T-helper 2 cell treated with Interferon-gamma antibody and Interleukin-4, amounts not matched to agents 5 μg/mL and 100 μg/mL, for 36 hours (primary cell): ENCODE data around the gene EDA.

Experiments used
- DNase-seq: peaks from one replicate; pipeline ENCODE4 v3.0.0; 2021; ENCODE audit warnings: low spot score
- H3K27ac Mint-ChIP-seq: one replicate; pipeline ENCODE4 v1.8.0; 2021; ENCODE audit warnings: mild to moderate bottlenecking, mixed read lengths
- H3K27me3 Mint-ChIP-seq: one replicate; pipeline ENCODE4 v1.8.0; 2021; ENCODE audit warnings: low read depth, mixed read lengths
- H3K36me3 Mint-ChIP-seq: one replicate; pipeline ENCODE4 v1.8.0; 2021; ENCODE audit warnings: low read depth, mixed read lengths
- H3K4me1 Mint-ChIP-seq: one replicate; pipeline ENCODE4 v1.8.0; 2021; ENCODE audit warnings: low read depth, mixed read lengths
- H3K4me3 Mint-ChIP-seq: one replicate; pipeline ENCODE4 v1.8.0; 2022; ENCODE audit warnings: mild to moderate bottlenecking, moderate library complexity, mixed read lengths
- H3K9me3 Mint-ChIP-seq: one replicate; pipeline ENCODE4 v1.8.0; 2021; ENCODE audit warnings: mixed read lengths

Gene EDA

GRCh38 chrX:69615779-69616456, at the start of gene EDA:
EDA (plus strand) TSS chrX:69616113.
- DNase-seq: peak; percentile 75
- no peaks in the 10 kb centered on the region for H3K9me3 Mint-ChIP-seq
- H3K4me1 Mint-ChIP-seq: peaks cover 3% of the 10 kb centered on the region
- H3K27me3 Mint-ChIP-seq: peaks cover 24% of the 10 kb centered on the region
- no peak within 1 kb of the TSS for H3K27ac Mint-ChIP-seq
- no peaks in the 10 kb centered on the region for H3K36me3 Mint-ChIP-seq
- peak within 1 kb of the TSS; percentile 80 for H3K4me3 Mint-ChIP-seq

- Mint-ChIP-seq H3K4me3 (no peak overlapping the region), H3K9me3 (no peaks in the 10 kb centered on the region), H3K36me3 (no peaks in the 10 kb centered on the region)
These were observed 47.1 kb upstream of the EDA start for GRCh38 chrX:69568828-69569227.

GRCh38 chrX:69597399-69597798, 18.5 kb upstream of the EDA start:
- no peak for DNase-seq
- Mint-ChIP-seq H3K4me3 (no peak overlapping the region), H3K4me1 (no peaks in the 10 kb centered on the region), H3K36me3 (no peaks in the 10 kb centered on the region), H3K27ac (no peak overlapping the region), H3K9me3 (no peaks in the 10 kb centered on the region), H3K27me3 (no peaks in the 10 kb centered on the region)

More at GRCh38 chrX:69568828-69569227, 47.1 kb upstream of the EDA start:
- DNase-seq: no peak
- Mint-ChIP-seq H3K27ac (no peak overlapping the region), H3K27me3 (no peaks in the 10 kb centered on the region), H3K4me1 (no peaks in the 10 kb centered on the region)

- H3K4me3 Mint-ChIP-seq: no peak overlapping the region
- no peaks in the 10 kb centered on the region for H3K27me3 Mint-ChIP-seq
- H3K36me3 Mint-ChIP-seq: no peaks in the 10 kb centered on the region
- H3K4me1 Mint-ChIP-seq: no peaks in the 10 kb centered on the region
- no peak for DNase-seq
- no peaks in the 10 kb centered on the region for H3K9me3 Mint-ChIP-seq
- no peak overlapping the region for H3K27ac Mint-ChIP-seq
These were observed 15.7 kb upstream of the EDA start for GRCh38 chrX:69600182-69600581.

- H3K4me1 Mint-ChIP-seq: no peaks in the 10 kb centered on the region
These were observed 12.2 kb upstream of the EDA start for GRCh38 chrX:69603566-69604194.

GRCh38 chrX:69605521-69605920, 10.4 kb upstream of the EDA start:
- no peaks in the 10 kb centered on the region for H3K9me3 Mint-ChIP-seq
- H3K4me1 Mint-ChIP-seq: no peaks in the 10 kb centered on the region
- DNase-seq: no peak
- no peak overlapping the region for H3K27ac Mint-ChIP-seq
- H3K36me3 Mint-ChIP-seq: no peaks in the 10 kb centered on the region
- H3K4me3 Mint-ChIP-seq: no peak overlapping the region
- H3K27me3 Mint-ChIP-seq: no peaks in the 10 kb centered on the region

More at GRCh38 chrX:69603566-69604194, 12.2 kb upstream of the EDA start:
- Mint-ChIP-seq H3K9me3 (no peaks in the 10 kb centered on the region), H3K36me3 (no peaks in the 10 kb centered on the region), H3K4me3 (no peak overlapping the region), H3K27ac (no peak overlapping the region), H3K27me3 (no peaks in the 10 kb centered on the region)
- no peak for DNase-seq

GRCh38 chrX:69607616-69608015, 8.3 kb upstream of the EDA start:
- Mint-ChIP-seq H3K27me3 (no peaks in the 10 kb centered on the region), H3K4me1 (no peaks in the 10 kb centered on the region), H3K36me3 (no peaks in the 10 kb centered on the region), H3K27ac (no peak overlapping the region), H3K4me3 (no peak overlapping the region), H3K9me3 (no peaks in the 10 kb centered on the region)
- DNase-seq: no peak

GRCh38 chrX:69613946-69614345, 2.0 kb upstream of the EDA start:
- DNase-seq: no peak
- no peaks in the 10 kb centered on the region for H3K9me3 Mint-ChIP-seq
- H3K36me3 Mint-ChIP-seq: no peaks in the 10 kb centered on the region
- H3K27me3 Mint-ChIP-seq: peaks cover 24% of the 10 kb centered on the region
- no peak overlapping the region for H3K4me3 Mint-ChIP-seq
- peaks cover 3% of the 10 kb centered on the region for H3K4me1 Mint-ChIP-seq
- no peak overlapping the region for H3K27ac Mint-ChIP-seq

GRCh38 chrX:69614886-69615285, 1.0 kb upstream of the EDA start:
- H3K27me3 Mint-ChIP-seq: peaks cover 24% of the 10 kb centered on the region
- H3K27ac Mint-ChIP-seq: no peak overlapping the region
- H3K4me3 Mint-ChIP-seq: no peak overlapping the region
- DNase-seq: no peak
- H3K36me3 Mint-ChIP-seq: no peaks in the 10 kb centered on the region
- H3K9me3 Mint-ChIP-seq: no peaks in the 10 kb centered on the region
- peaks cover 3% of the 10 kb centered on the region for H3K4me1 Mint-ChIP-seq

- H3K27me3 Mint-ChIP-seq: peaks cover 24% of the 10 kb centered on the region
- H3K9me3 Mint-ChIP-seq: no peaks in the 10 kb centered on the region
- H3K4me1 Mint-ChIP-seq: peaks cover 3% of the 10 kb centered on the region
- no peak overlapping the region for H3K27ac Mint-ChIP-seq
- H3K4me3 Mint-ChIP-seq: peak overlapping the region; percentile 63
- no peak for DNase-seq
- no peaks in the 10 kb centered on the region for H3K36me3 Mint-ChIP-seq
These were observed 571 bp upstream of the EDA start for GRCh38 chrX:69615342-69615741.

GRCh38 chrX:69616457-69617203, 717 bp downstream of the EDA start:
- no peak for DNase-seq
- Mint-ChIP-seq H3K4me1 (peaks cover 3% of the 10 kb centered on the region), H3K9me3 (no peaks in the 10 kb centered on the region), H3K27ac (no peak overlapping the region), H3K36me3 (no peaks in the 10 kb centered on the region), H3K4me3 (peak overlapping the region; percentile 80), H3K27me3 (peaks cover 24% of the 10 kb centered on the region)

- Mint-ChIP-seq H3K27me3 (peaks cover 19% of the 10 kb centered on the region), H3K36me3 (no peaks in the 10 kb centered on the region), H3K9me3 (no peaks in the 10 kb centered on the region), H3K27ac (no peak overlapping the region), H3K4me3 (no peak overlapping the region), H3K4me1 (peaks cover 3% of the 10 kb centered on the region)
- no peak for DNase-seq
These were observed 2.9 kb downstream of the EDA start for GRCh38 chrX:69618803-69619202.

- DNase-seq: no peak
- no peak overlapping the region for H3K27ac Mint-ChIP-seq
- H3K4me3 Mint-ChIP-seq: no peak overlapping the region
- H3K4me1 Mint-ChIP-seq: peaks cover 3% of the 10 kb centered on the region
- no peaks in the 10 kb centered on the region for H3K9me3 Mint-ChIP-seq
- H3K36me3 Mint-ChIP-seq: no peaks in the 10 kb centered on the region
- H3K27me3 Mint-ChIP-seq: no peaks in the 10 kb centered on the region
These were observed 10.2 kb downstream of the EDA start for GRCh38 chrX:69626129-69626528.

- no peak overlapping the region for H3K27ac Mint-ChIP-seq
- no peaks in the 10 kb centered on the region for H3K9me3 Mint-ChIP-seq
- no peak overlapping the region for H3K4me3 Mint-ChIP-seq
- no peak for DNase-seq
- H3K4me1 Mint-ChIP-seq: peaks cover 3% of the 10 kb centered on the region
- no peaks in the 10 kb centered on the region for H3K36me3 Mint-ChIP-seq
- no peaks in the 10 kb centered on the region for H3K27me3 Mint-ChIP-seq
These were observed 11.8 kb downstream of the EDA start for GRCh38 chrX:69627744-69628143.
